ENCODE results near the gene MED16.

- no peak for TF ChIP-seq EP300 (IDR thresholded peaks at IDR 0.05)
- TF ChIP-seq CTCF (IDR thresholded peaks at IDR 0.05) = no peak
- TF ChIP-seq POLR2A (IDR thresholded peaks at IDR 0.05) = no peak
These were observed 38.4 kb downstream of the MED16 start for GRCh38 chr19:854549-854948.
